Parathyroid adenoma (tissue), 2 donors: ENCODE results near the gene ISOC2.
A peak's percentile ranks its signal among the peaks of the same experiment; 100 is the strongest.

Experiments used
- H2AFZ ChIP-seq: fragments of 300-600 bp; sonication (generic); one replicate; pipeline ENCODE4 v1.7.0; 2017; ENCODE audit warnings: antibody characterized with exemption, mild to moderate bottlenecking
- H3K27ac ChIP-seq: fragments of 300-600 bp; sonication (generic); one replicate; pipeline ENCODE4 v1.7.0; 2017
- H3K27me3 ChIP-seq: fragments of 300-600 bp; sonication (generic); one replicate; pipeline ENCODE4 v1.7.0; 2017; ENCODE audit warnings: low read length; ENCODE audit not compliant: control insufficient read depth, insufficient read depth
- H3K36me3 ChIP-seq: fragments of 300-600 bp; sonication (generic); one replicate; pipeline ENCODE4 v1.7.0; 2017; ENCODE audit warnings: low read length; ENCODE audit not compliant: control insufficient read depth, insufficient read depth
- H3K4me1 ChIP-seq: fragments of 300-600 bp; sonication (generic); one replicate; pipeline ENCODE4 v1.7.0; 2017; ENCODE audit warnings: control low read depth
- H3K4me2 ChIP-seq: fragments of 300-600 bp; sonication (generic); one replicate; pipeline ENCODE4 v1.7.0; 2017; ENCODE audit warnings: low read length
- H3K4me3 ChIP-seq: fragments of 300-600 bp; sonication (generic); one replicate; pipeline ENCODE4 v1.7.0; 2017; ENCODE audit warnings: low read depth, low read length
- H3K79me2 ChIP-seq: fragments of 300-600 bp; sonication (generic); one replicate; pipeline ENCODE4 v1.7.0; 2017; ENCODE audit warnings: control low read depth
- H3K9ac ChIP-seq: fragments of 300-600 bp; sonication (generic); one replicate; pipeline ENCODE4 v1.7.0; 2017; ENCODE audit warnings: mild to moderate bottlenecking
- H3K9me3 ChIP-seq: fragments of 300-600 bp; sonication (generic); one replicate; pipeline ENCODE4 v1.7.0; 2017; ENCODE audit warnings: low read length; ENCODE audit not compliant: control insufficient read depth
- CTCF ChIP-seq: fragments of 300-600 bp; sonication (generic); IDR thresholded peaks from one replicate; pipeline ENCODE4 v1.7.0; 2017; ENCODE audit warnings: antibody characterized with exemption, mild to moderate bottlenecking
- donor health status: primary hyperparathyroidism.

The ISOC2 gene

GRCh38 chr19:55461259-55461973, at the start of gene ISOC2:
ISOC2 (minus strand) TSS chr19:55461642; CDS start chr19:55456486, 5,156 bp downstream.
- Histone ChIP-seq H3K27ac (peak within 1 kb of the TSS; percentile 96), H3K36me3 (no peaks in the 10 kb centered on the region), H3K27me3 (no peaks in the 10 kb centered on the region), H3K9ac (peak within 1 kb of the TSS; percentile 86), H3K4me3 (peak within 1 kb of the TSS; percentile 94), H3K79me2 (no peaks in the 10 kb centered on the region), H3K9me3 (no peaks in the 10 kb centered on the region), H3K4me2 (peak within 1 kb of the TSS; percentile 95), H2AFZ (peak within 1 kb of the TSS; percentile 80), H3K4me1 (peaks cover 4% of the 10 kb centered on the region)
- no peak for TF ChIP-seq CTCF

- H3K4me3 ChIP-seq, result no peak overlapping the region
- no peak overlapping the region for H3K27ac ChIP-seq
- no peaks in the 10 kb centered on the region for H3K4me1 ChIP-seq
- no peaks in the 10 kb centered on the region for H3K9me3 ChIP-seq
- H3K9ac ChIP-seq, result no peak overlapping the region
- no peak for TF ChIP-seq CTCF
- H3K36me3 ChIP-seq, result no peaks in the 10 kb centered on the region
- no peak overlapping the region for H3K4me2 ChIP-seq
- H3K79me2 ChIP-seq, result no peaks in the 10 kb centered on the region
- H2AFZ ChIP-seq, result no peak overlapping the region
- H3K27me3 ChIP-seq, result no peaks in the 10 kb centered on the region
Observed at GRCh38 chr19:55508120-55508519, 46.7 kb upstream of the ISOC2 start.

GRCh38 chr19:55504981-55505380, 43.5 kb upstream of the ISOC2 start:
- H3K4me3 ChIP-seq, result no peak overlapping the region
- no peak overlapping the region for H3K9ac ChIP-seq
- TF ChIP-seq CTCF, result no peak
- H3K27ac ChIP-seq, result no peak overlapping the region
- no peaks in the 10 kb centered on the region for H3K27me3 ChIP-seq
- H3K4me1 ChIP-seq, result no peaks in the 10 kb centered on the region
- H3K4me2 ChIP-seq, result no peak overlapping the region
- no peaks in the 10 kb centered on the region for H3K36me3 ChIP-seq
- H3K79me2 ChIP-seq, result no peaks in the 10 kb centered on the region
- no peaks in the 10 kb centered on the region for H3K9me3 ChIP-seq
- H2AFZ ChIP-seq, result no peak overlapping the region

GRCh38 chr19:55504252-55504603, 42.8 kb upstream of the ISOC2 start:
- no peaks in the 10 kb centered on the region for H3K9me3 ChIP-seq
- no peaks in the 10 kb centered on the region for H3K36me3 ChIP-seq
- TF ChIP-seq CTCF, result no peak
- H3K4me1 ChIP-seq, result no peaks in the 10 kb centered on the region
- no peaks in the 10 kb centered on the region for H3K27me3 ChIP-seq
- no peak overlapping the region for H3K4me3 ChIP-seq
- H2AFZ ChIP-seq, result peak overlapping the region; percentile 85
- H3K79me2 ChIP-seq, result no peaks in the 10 kb centered on the region
- H3K9ac ChIP-seq, result no peak overlapping the region
- H3K27ac ChIP-seq, result no peak overlapping the region
- peak overlapping the region; percentile 48 for H3K4me2 ChIP-seq
